HG03565 (cell line): ENCODE results near the gene TMCC3.
"Not testable (repeated sequence)": the region's sequence is repeated elsewhere in the genome, so short reads cannot be mapped to it uniquely, and the experiment has no call there.

Experiments
- ATAC-seq: cut with Tn5 transposase; IDR thresholded peaks from one replicate; pipeline ENCODE4 v1.9.1; 2021; ENCODE audit warnings: mild to moderate bottlenecking, moderate library complexity; ENCODE audit not compliant: unreplicated experiment

TMCC3 gene

DNA sequence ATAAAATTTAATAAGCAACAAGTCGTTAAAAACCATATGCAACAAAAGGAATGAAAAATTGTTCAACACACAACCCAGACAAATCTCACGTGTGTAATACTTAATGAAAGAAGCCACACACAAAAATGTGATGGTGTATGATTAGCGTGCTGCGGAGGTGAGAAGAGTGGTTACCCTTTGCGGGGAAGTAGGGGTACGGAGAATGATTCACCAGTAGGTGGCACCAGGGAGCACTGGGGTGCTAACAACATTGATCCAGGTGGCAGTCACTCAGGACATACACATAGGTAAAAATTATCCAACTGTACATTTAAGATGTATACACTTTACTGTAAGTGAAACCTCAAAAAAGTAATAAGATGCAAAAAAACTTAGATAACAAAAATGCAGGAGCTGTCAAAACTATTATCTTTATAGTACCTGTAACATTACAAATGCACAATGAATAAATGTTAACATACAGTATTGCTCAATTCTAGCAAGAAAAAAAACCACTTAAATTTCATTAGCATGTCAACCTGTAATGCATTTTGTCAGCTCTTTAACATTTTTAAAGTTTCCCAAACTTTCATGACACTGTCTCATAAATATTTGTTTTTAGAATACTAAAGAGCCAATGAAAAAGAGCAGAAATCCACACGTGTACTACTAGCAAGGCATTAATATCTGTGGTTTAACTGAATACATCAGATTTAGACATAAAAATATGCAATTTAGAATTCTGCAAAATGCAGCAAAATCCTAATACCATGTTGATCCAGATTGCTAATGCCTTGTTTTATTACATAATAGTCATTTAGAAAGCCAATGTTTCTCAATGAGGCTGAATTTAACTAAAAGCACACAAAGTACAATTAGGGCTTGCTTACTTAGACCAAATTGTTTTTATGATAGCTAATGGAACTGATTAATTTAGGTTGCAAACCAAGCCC lies 46.7 kb downstream of the TMCC3 start:
- no peak for ATAC-seq

DNA sequence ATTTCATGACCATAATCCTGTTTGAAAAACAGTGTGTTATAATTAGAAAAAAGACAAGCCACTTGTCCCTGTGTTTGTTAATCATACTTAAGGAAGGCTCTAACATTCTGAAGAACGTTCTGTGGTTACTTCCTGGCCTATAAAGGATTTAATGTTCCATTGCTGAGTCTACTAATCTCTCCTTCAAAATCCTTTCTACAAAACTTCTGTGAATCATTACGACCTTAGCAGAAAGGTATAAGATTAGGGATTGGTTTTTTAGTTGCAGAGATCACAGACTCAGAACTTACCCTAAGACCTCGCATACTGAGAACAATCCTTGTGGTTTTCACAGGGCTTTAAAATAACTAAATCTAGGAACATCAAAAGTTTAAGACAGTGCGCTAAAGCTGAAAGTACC lies 48.3 kb downstream of the TMCC3 start:
- no peak for ATAC-seq

DNA sequence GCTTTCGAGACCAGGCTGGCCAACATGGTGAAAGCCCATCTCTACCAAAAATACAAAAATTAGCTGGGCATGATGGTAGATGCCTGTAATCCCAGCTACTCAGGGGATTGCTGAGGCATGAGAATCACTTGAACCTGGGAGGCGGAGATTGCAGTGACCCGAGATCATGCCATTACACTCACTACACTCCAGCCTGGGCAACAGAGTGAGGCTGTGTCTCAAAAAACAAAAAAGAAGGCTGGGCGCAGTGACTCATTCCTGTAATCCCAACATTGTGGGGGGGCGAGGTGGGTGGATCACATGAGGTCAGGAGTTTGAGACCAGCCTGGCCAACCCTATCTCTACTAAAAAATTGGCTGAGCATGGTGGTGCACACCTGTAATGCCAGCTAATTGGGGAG lies 49.0 kb downstream of the TMCC3 start:
- not testable (repeated sequence) for ATAC-seq

DNA sequence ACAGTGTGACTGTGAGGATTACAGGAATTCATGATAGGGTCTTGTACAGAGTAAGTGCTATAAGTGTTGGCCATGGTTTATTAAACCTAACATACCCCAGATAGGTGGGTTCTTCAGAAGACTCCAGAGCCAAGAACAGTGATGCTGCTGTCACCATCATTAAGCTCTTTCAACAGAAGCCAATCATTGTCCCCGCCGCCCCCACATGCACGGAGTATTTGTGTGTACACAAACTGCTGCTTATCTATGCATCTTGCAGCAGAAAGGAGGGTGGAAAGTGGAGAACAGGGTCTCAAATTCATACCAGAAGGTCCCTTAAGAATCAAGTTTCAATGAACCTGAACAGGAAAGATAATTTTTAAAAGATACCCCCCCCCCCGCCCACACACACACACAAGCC lies 51.2 kb downstream of the TMCC3 start:
- no peak for ATAC-seq

DNA sequence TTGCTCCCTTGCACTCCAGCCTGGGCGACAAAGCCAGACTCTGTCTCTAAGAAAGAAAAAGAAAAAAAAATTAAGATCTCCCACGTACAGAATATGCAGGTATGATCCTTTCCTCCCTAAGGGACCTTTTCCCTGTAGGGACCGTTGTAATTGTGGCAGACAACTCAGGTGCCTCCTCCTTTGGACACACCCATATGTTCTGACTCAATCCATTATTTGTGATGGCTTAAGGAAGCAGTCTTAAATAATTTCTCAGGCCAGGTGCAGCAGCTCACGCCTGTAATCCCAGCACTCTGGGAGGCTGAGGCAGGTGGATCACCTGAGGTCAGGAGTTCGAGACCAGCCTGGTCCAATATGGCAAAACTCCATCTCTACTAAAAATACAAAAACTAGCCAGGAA lies 53.1 kb downstream of the TMCC3 start:
- no peak for ATAC-seq

DNA sequence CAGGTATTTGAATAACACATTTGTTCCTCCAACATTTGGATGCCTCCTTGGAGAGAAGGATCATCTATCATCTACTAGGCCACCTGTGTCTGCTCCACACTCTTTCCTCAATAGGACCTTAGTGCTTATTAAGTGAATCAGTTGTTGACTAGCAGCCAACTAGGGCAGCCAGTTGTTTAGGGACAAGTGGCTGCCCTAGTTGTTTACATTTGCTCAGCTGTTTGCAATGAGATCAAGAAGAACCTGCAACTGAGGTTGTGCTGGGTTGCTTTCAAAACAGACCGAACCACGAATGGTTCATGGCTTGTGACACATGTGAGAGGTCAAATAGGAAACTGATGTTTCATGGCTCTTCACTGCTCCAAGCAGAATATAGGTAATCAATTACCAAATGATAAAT lies 53.8 kb downstream of the TMCC3 start:
- no peak for ATAC-seq

DNA sequence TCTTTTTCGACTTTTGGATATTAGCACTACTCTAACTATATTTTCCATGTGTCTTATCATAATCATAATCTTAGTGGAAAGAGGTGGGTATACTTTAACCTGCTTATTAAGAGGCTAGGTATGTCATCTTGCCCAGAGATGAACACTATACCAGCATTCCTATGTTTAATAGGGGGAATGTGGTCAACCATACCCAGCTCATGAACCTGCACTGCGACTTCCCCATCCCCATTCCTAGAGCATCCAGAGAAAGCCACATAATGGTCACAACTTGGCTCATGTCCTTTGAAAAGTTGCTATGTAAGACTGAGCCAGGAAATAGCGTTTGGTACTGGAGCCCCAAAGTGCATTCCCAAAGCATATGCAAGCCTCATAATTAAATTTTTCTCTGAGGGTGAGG lies 55.2 kb downstream of the TMCC3 start:
- ATAC-seq = no peak

DNA sequence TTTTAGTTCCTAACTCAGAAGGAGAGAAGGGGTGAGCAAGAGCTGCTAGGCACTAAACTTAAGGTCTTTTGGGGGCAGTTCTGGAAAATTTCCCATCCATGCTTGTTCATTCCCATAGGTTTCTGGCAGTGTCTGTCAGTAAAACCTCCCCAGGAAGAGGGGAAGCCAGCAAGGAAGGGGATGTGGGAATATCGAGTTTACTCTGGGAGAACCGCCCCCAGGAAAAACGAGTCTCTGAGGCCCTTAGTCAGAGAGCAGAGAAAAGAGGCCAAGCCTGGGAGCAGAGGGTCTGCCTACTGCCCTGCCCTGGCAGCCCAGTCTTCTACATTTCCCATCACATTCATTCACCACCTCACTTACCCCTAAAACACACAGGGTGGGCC lies 55.9 kb downstream of the TMCC3 start:
- ATAC-seq = no peak

DNA sequence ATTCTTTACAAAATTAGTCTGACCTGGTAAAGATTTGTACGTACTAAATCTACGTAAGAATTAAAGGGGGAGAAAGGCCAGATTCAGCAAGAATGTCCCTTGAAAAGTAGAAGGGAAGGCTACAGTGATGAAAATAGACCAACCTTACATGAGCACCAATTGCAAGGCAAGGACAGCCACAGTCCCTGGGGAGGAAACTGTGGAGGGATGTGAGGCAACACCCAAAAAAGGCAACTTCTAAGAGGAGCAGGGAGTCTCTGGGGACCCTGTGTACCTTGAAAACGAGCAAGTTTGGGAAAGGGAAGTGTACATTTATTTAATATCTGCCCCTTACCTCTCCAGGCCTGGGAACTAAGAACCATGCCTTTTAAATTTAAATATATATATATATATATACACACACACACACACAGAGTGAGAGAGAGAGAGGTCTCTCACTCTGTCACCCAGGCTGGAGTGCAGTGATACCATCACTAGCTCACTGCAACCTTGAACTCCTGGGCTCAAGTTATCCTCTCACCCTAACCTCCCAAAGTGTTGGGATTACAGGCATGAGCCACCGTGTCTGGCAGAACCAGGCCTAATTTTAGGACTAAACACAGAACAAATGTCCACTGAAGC lies 56.4 kb downstream of the TMCC3 start:
- ATAC-seq = no peak

DNA sequence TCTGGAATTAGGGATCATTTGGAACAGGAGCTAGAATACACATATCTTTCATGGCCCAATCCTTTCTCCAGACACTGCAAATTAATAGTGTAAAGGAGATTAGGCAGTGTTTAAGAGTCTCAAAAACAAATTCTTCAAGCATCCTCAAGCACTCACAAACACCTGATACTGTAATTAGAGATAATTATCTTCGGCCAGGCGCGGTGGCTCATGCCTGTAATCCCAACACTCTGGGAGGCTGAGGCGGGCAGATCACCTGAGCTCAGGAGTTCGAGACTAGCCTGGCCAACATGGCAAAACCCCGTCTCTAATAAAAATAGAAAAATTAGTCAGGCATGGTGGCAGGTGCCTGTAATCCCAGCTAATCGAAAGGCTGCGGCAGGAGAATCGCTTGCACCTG lies 57.6 kb downstream of the TMCC3 start:
- ATAC-seq = not testable (repeated sequence)

DNA sequence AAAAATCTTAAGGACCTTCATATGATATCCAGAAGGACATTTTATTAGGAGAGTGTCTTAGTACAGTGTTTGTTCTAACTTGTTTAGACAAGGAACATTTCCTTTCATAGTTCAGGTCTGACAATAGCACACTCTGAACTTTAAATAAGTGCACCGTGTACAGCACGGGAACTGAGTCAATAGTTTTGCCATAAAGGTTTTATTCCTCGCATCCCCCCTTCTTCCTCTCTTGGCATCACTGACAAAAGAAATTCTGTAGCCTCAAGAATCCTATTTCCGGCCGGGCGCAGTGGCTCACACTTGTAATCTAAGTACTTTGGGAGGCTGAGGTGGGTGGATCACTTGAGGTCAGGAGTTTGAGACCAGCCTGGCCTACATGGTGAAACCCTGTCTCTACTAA lies 58.3 kb downstream of the TMCC3 start:
- no peak for ATAC-seq

DNA sequence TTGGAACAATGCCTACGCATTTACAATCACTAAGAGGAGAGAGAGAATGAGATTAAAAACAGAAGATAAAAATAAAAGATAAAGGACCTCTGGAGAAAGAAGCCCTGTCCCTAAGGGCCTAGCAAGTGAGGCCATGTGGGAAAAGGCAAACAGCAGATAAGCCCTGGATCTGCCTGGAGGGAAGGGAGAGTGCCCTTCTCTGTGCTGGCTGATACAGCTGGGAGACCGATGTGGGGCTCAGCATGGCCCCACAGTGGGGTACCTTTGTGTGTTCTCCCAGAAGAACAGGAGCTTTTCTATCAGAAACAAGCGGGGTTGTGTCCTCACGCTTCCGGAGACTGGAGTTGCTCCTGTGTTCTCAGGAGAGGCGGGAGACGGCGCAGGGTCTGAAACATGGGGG lies 59.9 kb downstream of the TMCC3 start:
- no peak for ATAC-seq

DNA sequence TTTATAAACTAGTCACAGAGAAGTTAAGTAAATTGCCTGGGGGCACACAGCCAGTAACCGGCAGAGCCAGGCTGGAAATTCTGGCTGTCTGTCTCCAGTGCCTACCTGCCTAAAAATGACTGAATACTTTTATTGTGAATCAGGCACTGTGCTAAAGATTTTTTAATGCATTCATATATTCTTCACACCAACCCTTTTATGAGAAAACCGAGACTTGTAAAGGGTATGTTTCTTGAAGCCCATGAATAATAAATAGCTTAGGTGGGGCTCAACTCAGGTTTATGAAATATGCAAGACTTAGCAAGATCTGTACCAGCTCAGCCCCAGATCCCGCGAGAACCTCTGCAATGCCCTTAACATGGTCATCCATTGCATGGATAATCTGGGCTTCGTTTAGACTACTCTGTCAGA lies 60.8 kb downstream of the TMCC3 start:
- no peak for ATAC-seq

DNA sequence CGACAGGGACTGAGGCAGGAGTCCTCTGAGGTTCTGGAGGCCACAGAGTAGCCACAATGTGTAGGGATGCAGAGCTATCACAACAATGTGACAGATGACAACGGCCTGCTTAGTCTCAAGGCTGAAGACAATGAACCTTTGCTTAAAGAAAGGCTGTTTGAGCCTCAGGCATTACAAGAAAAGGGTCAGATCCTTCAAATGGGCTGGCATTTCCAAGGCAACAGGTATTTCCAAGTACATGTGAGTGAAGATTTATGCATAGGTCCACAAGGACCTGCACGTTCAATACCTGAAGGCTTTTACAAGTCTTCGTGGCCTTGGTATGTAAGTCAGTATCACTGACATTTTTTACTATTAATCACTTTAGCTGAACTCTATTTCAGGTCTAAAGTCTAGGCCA lies 62.0 kb downstream of the TMCC3 start:
- no peak for ATAC-seq

DNA sequence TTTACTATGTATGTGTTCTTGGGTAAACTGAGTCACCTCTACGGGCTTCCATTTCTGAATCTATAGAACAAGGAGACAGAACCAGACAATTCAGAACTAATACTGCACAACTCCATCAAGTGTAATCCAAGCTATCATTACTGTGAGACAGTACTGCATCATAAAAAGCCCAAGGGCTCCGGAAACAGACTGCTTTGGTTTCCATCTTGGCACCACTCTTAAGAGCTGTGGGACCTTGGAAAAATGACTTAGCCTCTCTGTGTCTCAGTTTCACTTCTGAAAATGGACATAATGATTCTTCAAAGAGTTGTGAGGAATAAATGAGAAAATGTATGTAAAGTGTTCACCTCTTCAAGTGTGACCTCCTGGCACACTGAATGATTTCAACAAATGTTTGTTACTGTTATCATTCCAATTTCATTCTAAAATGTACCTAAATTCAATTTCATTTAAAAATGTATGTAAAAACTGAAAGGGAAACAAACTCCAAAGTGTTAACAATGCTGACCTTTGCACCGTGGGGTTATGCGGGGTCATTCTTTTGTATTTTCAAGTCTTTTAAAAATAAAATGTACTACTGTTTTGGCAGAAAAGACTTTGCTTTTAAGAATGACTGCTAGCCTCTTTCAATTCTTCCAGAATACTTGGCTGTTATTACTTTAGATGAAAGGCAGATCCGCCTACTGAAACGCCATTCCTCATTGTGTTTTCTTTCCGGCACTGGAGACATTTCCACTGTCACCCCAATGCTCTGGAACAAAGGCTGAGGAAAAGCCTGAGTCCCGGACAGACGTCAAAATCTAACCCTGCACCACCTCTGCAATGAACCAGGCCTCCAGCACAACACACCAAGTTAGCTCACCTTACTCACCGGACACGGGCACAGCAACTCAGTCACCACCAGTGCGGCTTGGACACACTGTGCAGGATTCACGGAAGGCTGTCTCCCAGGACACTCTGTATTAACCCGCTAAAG lies 62.8 kb downstream of the TMCC3 start:
- ATAC-seq = no peak

DNA sequence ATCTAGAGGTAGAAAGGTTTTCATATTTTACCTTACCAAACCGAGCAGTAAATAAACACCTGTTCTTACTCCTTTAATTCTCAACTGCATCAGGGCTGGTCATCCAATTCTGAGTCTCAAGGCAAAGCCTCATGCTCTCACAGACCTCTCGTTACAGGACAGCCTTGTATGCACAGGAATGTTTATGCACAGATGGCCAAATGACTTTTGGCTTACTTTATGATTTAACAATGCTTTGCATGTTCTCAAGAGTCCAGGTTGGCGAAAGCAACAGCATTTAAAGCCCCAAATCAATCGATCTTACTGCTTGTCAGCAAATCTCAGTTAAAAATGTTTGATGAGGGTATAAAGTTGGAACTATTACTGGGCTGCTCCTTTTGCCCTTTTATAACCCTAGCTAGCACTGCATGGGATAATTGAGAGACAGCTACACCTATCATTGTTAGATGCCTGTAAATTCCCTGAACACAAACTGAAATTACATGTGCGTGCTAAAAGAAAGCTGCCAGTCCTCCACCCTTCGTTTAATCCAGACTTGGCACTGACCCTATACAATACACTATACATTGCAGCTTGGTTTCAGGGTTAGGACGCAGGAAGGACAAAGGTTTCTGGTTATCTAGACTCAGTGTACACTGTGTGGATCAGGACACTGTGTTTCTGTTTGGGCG lies 63.6 kb downstream of the TMCC3 start:
- no peak for ATAC-seq

DNA sequence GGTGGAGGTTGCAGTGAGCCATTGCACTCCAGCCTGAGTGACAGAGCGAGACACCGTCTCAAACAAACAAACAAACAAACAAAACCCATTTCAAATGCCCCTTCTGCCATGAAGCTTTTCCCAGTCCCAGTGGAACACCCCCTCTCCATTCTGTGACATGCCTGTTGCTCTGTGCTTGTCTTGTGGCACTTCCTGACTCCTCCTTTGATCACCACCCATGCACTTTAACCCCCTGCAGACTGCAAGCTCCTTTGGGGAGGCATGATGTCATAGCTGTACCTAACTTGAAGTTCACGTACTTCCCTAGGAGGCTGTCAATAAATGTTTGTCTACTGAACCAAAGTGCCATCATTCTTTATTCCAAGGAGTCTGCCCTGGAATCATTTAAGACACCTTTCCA lies 64.7 kb downstream of the TMCC3 start:
- ATAC-seq = no peak

DNA sequence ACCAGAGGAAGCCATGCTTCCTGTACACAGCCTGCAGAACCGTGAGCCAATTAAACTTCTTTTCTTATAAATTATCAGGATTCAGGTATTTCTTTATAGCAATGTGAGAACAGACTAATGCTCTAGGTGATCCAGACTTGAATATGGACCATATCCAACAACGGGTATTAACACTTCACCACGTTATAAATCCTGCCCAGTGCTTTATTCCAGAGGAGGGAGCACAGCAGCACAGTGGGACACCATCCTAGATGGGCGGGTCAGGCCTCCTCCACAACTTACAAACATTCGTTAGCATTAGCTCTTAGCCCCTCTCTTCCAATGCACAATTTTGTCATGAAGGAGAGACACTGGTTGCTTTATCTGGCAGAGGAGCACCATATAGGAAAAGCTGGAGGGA lies 66.0 kb downstream of the TMCC3 start:
- no peak for ATAC-seq

DNA sequence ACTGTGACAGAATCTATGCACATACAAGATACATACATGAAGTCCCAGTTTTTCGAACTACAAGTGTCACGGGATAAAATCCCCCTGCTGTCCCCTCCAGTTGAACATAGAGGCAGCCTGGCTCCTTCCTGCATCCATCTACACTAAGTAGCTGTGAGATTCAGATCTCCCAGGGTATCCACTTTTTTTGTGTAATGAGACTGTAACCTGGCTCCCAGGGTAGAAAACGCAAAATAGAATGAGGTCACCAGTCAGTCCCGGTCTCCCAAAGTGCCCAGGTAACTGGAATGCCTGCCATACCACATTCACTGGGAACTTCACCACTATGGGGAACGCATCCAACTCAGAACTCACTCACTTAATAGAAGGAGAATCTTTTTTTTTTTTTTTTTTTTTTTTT lies 67.8 kb downstream of the TMCC3 start:
- ATAC-seq = no peak

DNA sequence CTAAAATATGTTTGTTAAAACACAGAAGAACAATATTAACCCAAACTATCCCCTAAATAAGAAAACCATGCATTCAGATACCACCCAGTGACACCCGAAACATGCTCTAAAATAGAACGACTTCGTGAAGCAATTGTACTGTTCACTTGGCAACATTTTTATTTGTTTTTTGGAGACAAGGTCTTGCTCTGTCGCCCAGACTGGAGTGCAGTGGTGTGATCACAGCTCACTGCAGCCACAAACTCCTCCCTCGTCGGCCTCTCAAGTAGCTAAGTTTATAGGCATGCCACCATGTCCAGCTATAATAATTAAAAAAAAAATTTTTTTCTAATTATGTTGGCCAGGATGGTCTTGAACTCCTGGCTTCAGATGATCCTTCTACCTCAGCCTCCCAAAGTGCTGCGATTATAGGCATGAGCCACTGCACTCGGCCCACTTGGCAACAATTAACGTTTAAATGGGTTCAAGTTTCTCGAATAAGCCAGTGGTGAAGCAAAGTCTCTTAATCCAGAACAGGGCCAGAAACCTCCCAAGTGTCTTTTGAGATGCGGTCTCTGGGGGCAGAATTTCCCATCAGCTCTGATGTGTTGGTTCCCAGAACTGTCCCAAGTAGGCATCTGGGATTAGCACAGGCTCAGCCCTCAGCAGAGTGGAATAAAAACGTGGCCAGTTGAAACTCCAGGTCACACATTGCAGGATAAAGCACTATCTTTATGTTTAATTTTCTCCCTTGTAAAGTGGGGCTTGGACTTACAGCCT lies 74.5 kb downstream of the TMCC3 start:
- no peak for ATAC-seq
